ENCODE measurements around the gene CCDC68.

Gene CCDC68

GRCh38 chr18:54911551-54911950 is 47.7 kb downstream of the CCDC68 start:
- TF ChIP-seq REST (IDR thresholded peaks at IDR 0.05; ENCODE audit: insufficient read depth in 1 of 2, low read depth in 2 of 2, low read length in 2 of 2) (no peak), SIN3A (IDR thresholded peaks at IDR 0.05; ENCODE audit: borderline replicate concordance, insufficient read depth, low read length) (no peak)

- TF ChIP-seq TAF1 (IDR thresholded peaks at IDR 0.05; ENCODE audit: borderline replicate concordance, insufficient read depth, low read length) (no peak), POLR2AphosphoS5 (IDR thresholded peaks at IDR 0.05; ENCODE audit: low read depth, low read length) (no peak), FOXP2 (optimal IDR thresholded peaks at IDR 0.05; ENCODE audit: borderline replicate concordance, extremely low read depth, extremely low read length, insufficient read depth) (no peak), REST (IDR thresholded peaks at IDR 0.05; ENCODE audit: insufficient read depth in 1 of 2, low read depth in 2 of 2, low read length in 2 of 2) (no peak), SIN3A (IDR thresholded peaks at IDR 0.05; ENCODE audit: borderline replicate concordance, insufficient read depth, low read length) (no peak)
Observed at GRCh38 chr18:54910161-54910919, 48.9 kb downstream of the CCDC68 start.

- no peak for TF ChIP-seq SIN3A (IDR thresholded peaks at IDR 0.05; ENCODE audit: borderline replicate concordance, insufficient read depth, low read length)
- TF ChIP-seq TAF1 (IDR thresholded peaks at IDR 0.05; ENCODE audit: borderline replicate concordance, insufficient read depth, low read length) = no peak
- no peak for TF ChIP-seq POLR2AphosphoS5 (IDR thresholded peaks at IDR 0.05; ENCODE audit: low read depth, low read length)
- TF ChIP-seq FOXP2 (optimal IDR thresholded peaks at IDR 0.05; ENCODE audit: borderline replicate concordance, extremely low read depth, extremely low read length, insufficient read depth) = no peak
- no peak for TF ChIP-seq REST (IDR thresholded peaks at IDR 0.05; ENCODE audit: insufficient read depth in 1 of 2, low read depth in 2 of 2, low read length in 2 of 2)
Observed at GRCh38 chr18:54909538-54909937, 49.7 kb downstream of the CCDC68 start.

- no peak for TF ChIP-seq POLR2AphosphoS5 (IDR thresholded peaks at IDR 0.05; ENCODE audit: low read depth, low read length)
- no peak for TF ChIP-seq TAF1 (IDR thresholded peaks at IDR 0.05; ENCODE audit: borderline replicate concordance, insufficient read depth, low read length)
- no peak for TF ChIP-seq FOXP2 (optimal IDR thresholded peaks at IDR 0.05; ENCODE audit: borderline replicate concordance, extremely low read depth, extremely low read length, insufficient read depth)
Observed at GRCh38 chr18:54906331-54907185, 52.7 kb downstream of the CCDC68 start.

GRCh38 chr18:54905629-54906028 is 53.6 kb downstream of the CCDC68 start:
- TF ChIP-seq REST (IDR thresholded peaks at IDR 0.05; ENCODE audit: insufficient read depth in 1 of 2, low read depth in 2 of 2, low read length in 2 of 2) (no peak), POLR2AphosphoS5 (IDR thresholded peaks at IDR 0.05; ENCODE audit: low read depth, low read length) (no peak), FOXP2 (optimal IDR thresholded peaks at IDR 0.05; ENCODE audit: borderline replicate concordance, extremely low read depth, extremely low read length, insufficient read depth) (no peak), TAF1 (IDR thresholded peaks at IDR 0.05; ENCODE audit: borderline replicate concordance, insufficient read depth, low read length) (no peak), SIN3A (IDR thresholded peaks at IDR 0.05; ENCODE audit: borderline replicate concordance, insufficient read depth, low read length) (no peak)

All from PFSK-1 (cell line).